Measurements from ENCODE around the gene LY6G5C.

DNA sequence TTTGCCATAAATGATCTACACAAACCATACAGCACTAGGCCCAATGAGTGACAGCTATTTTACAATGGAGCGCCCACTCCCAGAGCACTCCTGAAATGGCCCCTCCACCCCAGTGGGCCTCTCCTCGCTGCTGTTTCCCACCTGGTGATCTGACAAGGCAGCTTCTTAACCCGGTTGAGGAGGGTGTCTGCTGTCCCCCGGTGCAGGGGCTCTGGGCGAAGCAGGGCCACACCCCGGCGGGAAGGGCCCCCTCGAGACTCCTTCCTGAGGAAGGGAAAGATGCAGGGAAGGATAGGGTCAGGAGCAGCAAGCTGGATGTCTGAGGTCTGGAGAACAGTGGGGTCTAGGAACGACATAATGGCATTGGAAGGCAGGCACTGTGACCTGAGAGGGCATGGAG lies 12.0 kb upstream of the LY6G5C start:
- TF ChIP-seq, protein P1, sequence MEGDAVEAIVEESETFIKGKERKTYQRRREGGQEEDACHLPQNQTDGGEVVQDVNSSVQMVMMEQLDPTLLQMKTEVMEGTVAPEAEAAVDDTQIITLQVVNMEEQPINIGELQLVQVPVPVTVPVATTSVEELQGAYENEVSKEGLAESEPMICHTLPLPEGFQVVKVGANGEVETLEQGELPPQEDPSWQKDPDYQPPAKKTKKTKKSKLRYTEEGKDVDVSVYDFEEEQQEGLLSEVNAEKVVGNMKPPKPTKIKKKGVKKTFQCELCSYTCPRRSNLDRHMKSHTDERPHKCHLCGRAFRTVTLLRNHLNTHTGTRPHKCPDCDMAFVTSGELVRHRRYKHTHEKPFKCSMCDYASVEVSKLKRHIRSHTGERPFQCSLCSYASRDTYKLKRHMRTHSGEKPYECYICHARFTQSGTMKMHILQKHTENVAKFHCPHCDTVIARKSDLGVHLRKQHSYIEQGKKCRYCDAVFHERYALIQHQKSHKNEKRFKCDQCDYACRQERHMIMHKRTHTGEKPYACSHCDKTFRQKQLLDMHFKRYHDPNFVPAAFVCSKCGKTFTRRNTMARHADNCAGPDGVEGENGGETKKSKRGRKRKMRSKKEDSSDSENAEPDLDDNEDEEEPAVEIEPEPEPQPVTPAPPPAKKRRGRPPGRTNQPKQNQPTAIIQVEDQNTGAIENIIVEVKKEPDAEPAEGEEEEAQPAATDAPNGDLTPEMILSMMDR (IDR thresholded peaks at IDR 0.05) = no peak
- TF ChIP-seq POLR2A (IDR thresholded peaks at IDR 0.05) = no peak

All from esophagus squamous epithelium (tissue), 4 donors.